Activated T-helper 2 cell treated with anti-CD3 and anti-CD28 coated beads, Interferon-gamma antibody, Interleukin-2, Interleukin-4, amounts not matched to agents 10 μg/mL and 5 μg/mL and 100 μg/mL, durations not matched to agents 14 hours and 24 hours and 36 hours (primary cell): Measurements from ENCODE around the gene CRIP2. TPM values are rescaled to one million over a fixed set of nuclear protein-coding genes. Genes with fewer than 3 reads are reported as not detected.

ENCODE experiments used
- DNase-seq: peaks from one replicate; pipeline ENCODE4 v3.0.0; 2021; ENCODE audit warnings: low spot score
- H3K27ac Mint-ChIP-seq: one replicate; pipeline ENCODE4 v1.8.0; 2021; ENCODE audit warnings: mixed read lengths
- H3K27me3 Mint-ChIP-seq: one replicate; pipeline ENCODE4 v1.8.0; 2021; ENCODE audit warnings: low read depth, mixed read lengths
- H3K36me3 Mint-ChIP-seq: one replicate; pipeline ENCODE4 v1.8.0; 2021; ENCODE audit warnings: low read depth, mixed read lengths
- H3K4me1 Mint-ChIP-seq: one replicate; pipeline ENCODE4 v1.8.0; 2021; ENCODE audit warnings: low read depth, mixed read lengths
- H3K4me3 Mint-ChIP-seq: one replicate; pipeline ENCODE4 v1.8.0; 2021; ENCODE audit warnings: low read depth, mild to moderate bottlenecking, moderate library complexity, mixed read lengths
- H3K9me3 Mint-ChIP-seq: one replicate; pipeline ENCODE4 v1.8.0; 2021; ENCODE audit warnings: mixed read lengths
- intact Hi-C: fragments of 100-400 bp; cut with micrococcal nuclease; formaldehyde crosslinking; loops from one replicate; pipeline ENCODE4 v1.15.1; 2023
- total RNA-seq: library from RNA; stranded (reverse); gene quantifications from 2 replicates; pipeline ENCODE4 v1.2.3, GENCODE V29; 2022

CRIP2 gene
- total RNA-seq, 1 donor from 2014 or later: 0.16 TPM

DNA sequence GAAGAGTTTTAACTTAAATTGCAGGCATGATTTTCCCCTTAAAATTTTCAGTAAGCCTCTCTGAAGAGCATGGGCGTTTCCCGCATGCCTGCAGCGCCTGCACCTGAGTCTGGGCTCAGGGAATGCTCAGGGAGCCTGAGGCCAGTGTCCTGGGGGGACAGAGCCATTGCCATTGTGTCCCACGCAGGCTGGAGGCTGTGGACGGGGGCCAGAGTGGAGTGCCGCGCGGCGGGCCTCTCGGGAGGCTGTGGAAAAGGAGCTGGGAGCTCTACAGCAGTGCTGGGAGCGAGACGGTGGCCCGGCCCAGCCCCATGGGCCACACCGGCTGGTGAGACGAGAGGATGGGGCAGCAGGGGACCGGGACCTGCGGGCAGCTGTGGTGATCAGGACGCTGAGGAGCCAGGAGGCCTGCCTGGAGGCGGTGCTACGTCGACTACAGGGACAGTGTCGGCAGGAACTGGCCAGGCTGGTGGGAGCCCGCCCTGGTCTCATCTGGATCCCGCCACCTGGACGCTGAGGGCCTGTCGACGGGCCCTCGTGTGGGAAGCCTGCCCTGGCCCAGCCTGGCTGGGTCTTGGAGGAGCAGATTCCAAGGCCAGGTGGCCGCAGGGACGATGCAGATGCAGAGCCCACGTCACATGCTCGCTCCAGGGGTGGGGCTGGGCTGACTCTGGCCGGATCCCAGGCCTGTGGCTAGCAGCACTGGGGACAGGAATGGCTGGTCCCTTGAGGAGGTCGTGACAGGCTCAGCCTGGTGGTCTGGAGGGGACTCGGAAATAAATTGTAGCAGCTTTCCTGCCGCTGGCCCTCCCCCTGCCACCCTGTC is 24.0 kb downstream of the CRIP2 start:
- intact Hi-C loops: no loop called here
- Mint-ChIP-seq H3K27me3 (no peaks in the 10 kb centered on the region), H3K36me3 (no peaks in the 10 kb centered on the region), H3K4me1 (no peaks in the 10 kb centered on the region), H3K27ac (no peak overlapping the region), H3K4me3 (no peak overlapping the region), H3K9me3 (no peaks in the 10 kb centered on the region)
- DNase-seq: no peak

GRCh38 chr14:105499256-105500035 is 24.8 kb downstream of the CRIP2 start:
- no peak overlapping the region for H3K27ac Mint-ChIP-seq
- no peaks in the 10 kb centered on the region for H3K9me3 Mint-ChIP-seq
- no peak overlapping the region for H3K4me3 Mint-ChIP-seq
- no peaks in the 10 kb centered on the region for H3K36me3 Mint-ChIP-seq
- no peaks in the 10 kb centered on the region for H3K4me1 Mint-ChIP-seq
- DNase-seq: no peak
- intact Hi-C loops: no loop called here
- H3K27me3 Mint-ChIP-seq: no peaks in the 10 kb centered on the region

DNA sequence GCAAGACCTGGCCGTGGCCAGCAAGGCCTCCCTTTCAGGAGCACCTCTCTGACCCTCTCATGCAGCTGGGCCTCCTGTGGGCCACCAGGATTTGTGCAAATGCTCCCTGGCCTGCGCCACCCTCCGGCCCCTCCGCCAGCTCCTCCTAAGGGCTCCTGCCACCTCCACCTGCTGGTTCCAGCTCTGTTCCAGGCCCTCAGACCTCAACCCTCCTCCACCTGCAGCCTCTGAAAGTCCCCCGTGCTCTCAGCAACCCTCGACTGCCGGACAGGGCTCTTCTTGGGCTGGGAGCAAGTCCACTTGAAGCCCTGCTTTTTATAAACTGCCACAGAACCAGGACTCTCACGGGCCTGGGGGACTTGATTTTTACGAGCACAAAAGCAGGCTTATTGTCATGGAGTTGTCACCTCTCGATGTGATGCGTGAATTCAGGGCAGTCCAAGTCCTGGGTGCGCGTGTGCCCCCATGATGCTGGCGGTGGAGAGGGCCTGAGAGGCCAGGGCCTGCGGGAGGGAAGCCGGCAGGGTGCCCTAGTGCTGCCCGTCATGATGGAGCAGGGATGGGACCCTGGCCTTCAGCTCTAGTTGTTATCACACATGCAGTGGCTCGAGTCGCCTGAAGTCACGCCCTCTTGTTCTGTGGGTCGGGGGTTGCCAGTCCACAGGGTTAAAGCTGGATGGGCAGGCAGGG is 25.6 kb downstream of the CRIP2 start:
- no peaks in the 10 kb centered on the region for H3K36me3 Mint-ChIP-seq
- no peaks in the 10 kb centered on the region for H3K27me3 Mint-ChIP-seq
- no peak for DNase-seq
- H3K4me1 Mint-ChIP-seq: no peaks in the 10 kb centered on the region
- no peaks in the 10 kb centered on the region for H3K9me3 Mint-ChIP-seq
- intact Hi-C loops: no loop called here
- no peak overlapping the region for H3K4me3 Mint-ChIP-seq
- no peak overlapping the region for H3K27ac Mint-ChIP-seq

DNA sequence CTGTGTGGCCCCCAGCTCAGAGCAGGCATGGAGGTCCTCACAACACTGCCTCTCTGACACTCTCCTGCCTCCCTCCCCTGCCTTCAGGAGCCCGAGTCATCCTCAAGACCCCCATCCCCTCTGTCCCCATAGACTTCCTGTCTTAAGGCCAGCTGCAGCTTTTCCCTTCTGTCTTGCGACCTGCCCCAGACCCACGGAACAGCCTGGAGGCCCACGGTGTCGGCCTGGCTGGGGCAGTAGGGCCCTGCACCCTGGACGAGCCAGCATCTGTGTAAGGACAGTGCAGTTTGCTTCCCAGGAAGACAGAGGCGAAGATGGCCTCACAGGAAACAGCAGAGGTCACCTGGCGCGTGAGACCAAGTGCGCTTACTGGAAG is 26.1 kb downstream of the CRIP2 start:
- Mint-ChIP-seq H3K9me3 (no peaks in the 10 kb centered on the region), H3K4me1 (no peaks in the 10 kb centered on the region), H3K4me3 (no peak overlapping the region), H3K36me3 (no peaks in the 10 kb centered on the region), H3K27me3 (no peaks in the 10 kb centered on the region), H3K27ac (no peak overlapping the region)
- no peak for DNase-seq
- intact Hi-C loops: no loop called here

- Mint-ChIP-seq H3K27ac (no peak overlapping the region), H3K4me3 (no peak overlapping the region), H3K9me3 (no peaks in the 10 kb centered on the region), H3K36me3 (no peaks in the 10 kb centered on the region), H3K27me3 (no peaks in the 10 kb centered on the region), H3K4me1 (no peaks in the 10 kb centered on the region)
- intact Hi-C loops: no loop called here
- no peak for DNase-seq
Measured at GRCh38 chr14:105501504-105502291, 27.1 kb downstream of the CRIP2 start.

DNA sequence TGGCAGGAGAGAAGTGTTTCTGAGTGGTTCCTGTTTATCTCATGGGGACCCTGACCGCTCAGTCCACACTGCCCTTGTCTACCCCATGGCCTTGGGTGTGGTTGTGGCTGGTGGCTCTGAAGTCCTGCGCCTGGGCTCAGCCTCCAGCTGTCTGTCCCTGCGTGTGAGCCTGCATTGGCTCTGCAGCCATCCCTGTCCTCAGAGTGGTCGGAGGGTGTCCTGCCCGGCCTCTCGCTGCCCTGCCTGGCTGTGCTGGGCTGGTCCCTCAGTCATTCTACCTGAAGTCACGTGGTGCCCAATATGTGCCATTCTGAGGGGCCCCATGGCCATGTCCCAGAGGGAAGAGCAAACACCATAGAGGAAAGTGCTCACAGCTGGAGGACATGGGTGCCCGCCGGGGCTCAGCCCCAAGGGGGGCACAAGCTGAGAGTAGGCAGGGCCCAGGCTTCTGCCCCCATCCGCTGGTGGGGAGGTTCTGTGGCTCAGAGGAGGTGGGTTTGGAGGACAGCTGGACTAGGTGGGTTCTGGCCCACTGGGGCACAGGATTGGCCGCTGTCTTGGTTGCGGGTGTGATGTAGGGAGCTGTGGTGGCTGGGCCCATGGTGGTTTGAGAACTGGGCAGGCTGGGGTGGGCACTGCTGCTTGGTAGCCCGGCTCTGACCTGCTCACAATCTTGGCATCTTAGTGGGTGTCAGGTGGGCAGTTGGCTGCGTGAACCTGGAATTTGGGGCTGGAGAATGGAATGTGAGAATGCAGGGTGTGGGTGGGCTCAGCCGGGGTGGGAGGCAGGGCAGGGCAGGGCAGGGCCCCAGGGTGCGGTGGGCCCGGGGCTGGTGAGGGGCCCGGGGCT is 28.1 kb downstream of the CRIP2 start:
- intact Hi-C loops: no loop called here
- no peak overlapping the region for H3K27ac Mint-ChIP-seq
- DNase-seq: no peak
- no peaks in the 10 kb centered on the region for H3K9me3 Mint-ChIP-seq
- peaks cover 2% of the 10 kb centered on the region for H3K4me1 Mint-ChIP-seq
- H3K4me3 Mint-ChIP-seq: no peak overlapping the region
- peaks cover 2% of the 10 kb centered on the region for H3K27me3 Mint-ChIP-seq
- H3K36me3 Mint-ChIP-seq: no peaks in the 10 kb centered on the region

GRCh38 chr14:105503296-105503640 is 28.6 kb downstream of the CRIP2 start:
- Mint-ChIP-seq H3K27ac (no peak overlapping the region), H3K4me1 (peaks cover 6% of the 10 kb centered on the region), H3K9me3 (no peaks in the 10 kb centered on the region), H3K27me3 (peaks cover 6% of the 10 kb centered on the region), H3K36me3 (no peaks in the 10 kb centered on the region), H3K4me3 (no peak overlapping the region)
- DNase-seq: no peak
- intact Hi-C loops: no loop called here

DNA sequence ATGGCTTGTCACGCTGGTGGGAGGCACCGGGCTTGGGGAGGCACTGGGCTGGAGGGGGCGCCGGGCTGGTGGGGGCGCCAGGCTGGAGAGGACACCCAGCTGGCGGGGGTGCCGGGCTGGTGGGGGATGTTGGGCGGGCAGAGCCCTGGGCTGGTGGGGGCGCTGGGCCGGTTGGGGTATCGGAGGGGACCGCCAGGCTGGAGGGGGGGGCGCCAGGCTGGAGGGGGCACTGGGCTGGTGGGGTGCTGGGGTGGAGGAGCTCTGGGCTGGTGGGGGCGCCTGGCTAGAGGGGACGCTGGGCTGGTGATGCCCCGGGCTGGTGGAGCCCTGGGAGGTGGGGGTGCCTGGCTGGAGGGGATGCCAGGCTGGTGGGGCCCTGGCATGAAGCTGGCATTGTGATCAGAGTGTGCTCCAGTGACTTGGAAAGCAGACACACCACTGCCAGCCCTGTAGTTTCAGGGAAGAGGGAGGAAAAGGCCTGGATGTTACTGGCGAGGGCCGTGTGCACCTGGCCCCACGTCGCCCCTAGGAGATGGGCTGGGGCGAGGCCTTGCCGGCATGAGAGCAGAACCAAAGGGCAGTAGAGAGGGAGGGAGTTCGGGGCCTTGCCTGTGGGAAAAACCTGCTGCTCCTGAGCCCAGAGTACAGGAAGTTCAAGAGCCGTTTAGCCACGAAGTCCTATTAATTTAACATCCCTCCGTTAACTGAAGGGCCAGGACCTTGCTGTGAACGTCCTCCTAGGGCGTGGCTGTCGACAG is 29.5 kb downstream of the CRIP2 start:
- Mint-ChIP-seq H3K9me3 (no peaks in the 10 kb centered on the region), H3K4me1 (peaks cover 6% of the 10 kb centered on the region), H3K4me3 (no peak overlapping the region), H3K27me3 (peaks cover 11% of the 10 kb centered on the region), H3K27ac (no peak overlapping the region), H3K36me3 (no peaks in the 10 kb centered on the region)
- intact Hi-C loops: no loop called here
- no peak for DNase-seq

DNA sequence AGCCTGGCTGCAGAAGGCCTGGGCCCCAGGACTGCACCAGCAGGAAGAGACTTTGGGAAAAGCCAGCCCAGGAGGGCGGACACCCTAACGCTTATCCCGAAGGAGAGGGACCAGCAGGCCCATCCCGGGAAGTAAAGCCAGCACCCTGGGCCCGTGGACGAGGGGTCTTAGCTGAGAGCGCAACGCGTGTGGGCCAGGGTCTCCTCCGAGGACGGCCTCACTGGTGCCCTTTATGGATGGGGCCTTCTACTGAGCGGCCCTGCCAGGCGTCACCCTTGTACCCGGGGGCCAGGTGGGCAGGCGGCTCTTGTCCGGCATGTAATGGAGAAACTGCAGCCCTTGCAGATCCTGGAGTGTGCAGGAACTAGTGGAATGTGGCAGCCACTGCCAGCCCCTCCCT is 30.5 kb downstream of the CRIP2 start:
- intact Hi-C loops: no loop called here
- DNase-seq: no peak
- Mint-ChIP-seq H3K36me3 (no peaks in the 10 kb centered on the region), H3K27ac (no peak overlapping the region), H3K4me1 (peaks cover 6% of the 10 kb centered on the region), H3K9me3 (no peaks in the 10 kb centered on the region), H3K27me3 (peaks cover 11% of the 10 kb centered on the region), H3K4me3 (no peak overlapping the region)

- H3K9me3 Mint-ChIP-seq: no peaks in the 10 kb centered on the region
- intact Hi-C loops: no loop called here
- H3K4me3 Mint-ChIP-seq: no peak overlapping the region
- H3K27ac Mint-ChIP-seq: no peak overlapping the region
- peaks cover 6% of the 10 kb centered on the region for H3K4me1 Mint-ChIP-seq
- H3K36me3 Mint-ChIP-seq: no peaks in the 10 kb centered on the region
- peaks cover 15% of the 10 kb centered on the region for H3K27me3 Mint-ChIP-seq
- DNase-seq: no peak
Measured at GRCh38 chr14:105507247-105507646, 32.6 kb downstream of the CRIP2 start.

GRCh38 chr14:105508069-105508468 is 33.4 kb downstream of the CRIP2 start:
- Mint-ChIP-seq H3K27me3 (peaks cover 15% of the 10 kb centered on the region), H3K4me1 (peaks cover 6% of the 10 kb centered on the region), H3K4me3 (no peak overlapping the region), H3K36me3 (no peaks in the 10 kb centered on the region), H3K9me3 (no peaks in the 10 kb centered on the region), H3K27ac (no peak overlapping the region)
- intact Hi-C loops: no loop called here
- no peak for DNase-seq
